GM23338 (cell line): ENCODE results near the gene RNF214. TPM values are rescaled to one million over a fixed set of nuclear protein-coding genes. Genes with fewer than 3 reads are reported as not detected.
A peak's percentile ranks its signal among the peaks of the same experiment; 100 is the strongest.

Experiments used
- ATAC-seq: fragments of 200-7000 bp; cut with Tn5 transposase; 3 replicates; pipeline ENCODE4 v1.9.1; 2020
- DNase-seq: peaks from one replicate; pipeline ENCODE4 v3.0.0-alpha.2; 2015; ENCODE audit warnings: low spot score
- H2AFZ ChIP-seq: fragments of 200-600 bp; sonication (generic); 2 replicates; pipeline ENCODE4 v1.8.0; 2016; ENCODE audit warnings: antibody characterized with exemption, mild to moderate bottlenecking, moderate library complexity
- H3F3A ChIP-seq: fragments of 200-600 bp; sonication (generic); replicated peaks from 2 replicates; pipeline ENCODE4 v1.8.0; 2017; ENCODE audit warnings: antibody characterized with exemption, mixed run types, low read depth
- H3K27ac ChIP-seq: fragments of 200-600 bp; sonication (generic); 2 replicates; pipeline ENCODE4 v1.6.1; 2016; ENCODE audit warnings: low read depth
- H3K27me3 ChIP-seq: fragments of 200-600 bp; sonication (generic); 2 replicates; pipeline ENCODE4 v1.8.0; 2016; ENCODE audit warnings: mild to moderate bottlenecking, mixed run types, moderate library complexity; ENCODE audit not compliant: insufficient read depth
- H3K36me3 ChIP-seq: fragments of 200-600 bp; sonication (generic); 2 replicates; pipeline ENCODE4 v1.8.0; 2016; ENCODE audit warnings: mild to moderate bottlenecking; ENCODE audit not compliant: insufficient read depth
- H3K4me1 ChIP-seq: fragments of 200-600 bp; sonication (generic); 2 replicates; pipeline ENCODE4 v1.8.0; 2016; ENCODE audit warnings: mild to moderate bottlenecking, moderate library complexity; ENCODE audit not compliant: insufficient read depth
- H3K4me2 ChIP-seq: fragments of 200-600 bp; sonication (generic); 2 replicates; pipeline ENCODE4 v1.7.1; 2017; ENCODE audit warnings: mixed run types
- H3K4me3 ChIP-seq: fragments of 200-600 bp; sonication (generic); 2 replicates; pipeline ENCODE4 v1.6.1; 2016; ENCODE audit warnings: mixed run types
- H3K79me2 ChIP-seq: fragments of 200-600 bp; sonication (generic); replicated peaks from 2 replicates; pipeline ENCODE4 v1.8.0; 2017; ENCODE audit warnings: mild to moderate bottlenecking; ENCODE audit not compliant: insufficient read depth
- H3K9me2 ChIP-seq: fragments of 200-600 bp; sonication (generic); 2 replicates; pipeline ENCODE4 v1.8.0; 2017; ENCODE audit not compliant: insufficient read depth
- H4K20me1 ChIP-seq: fragments of 200-600 bp; sonication (generic); replicated peaks from 2 replicates; pipeline ENCODE4 v1.8.0; 2017; ENCODE audit warnings: mild to moderate bottlenecking; ENCODE audit not compliant: insufficient read depth
- H3K27ac Mint-ChIP-seq: 2 replicates; pipeline ENCODE4 v1.8.0; 2020; ENCODE audit warnings: inconsistent platforms, mild to moderate bottlenecking, moderate library complexity, mixed read lengths
- H3K27me3 Mint-ChIP-seq: 3 replicates; pipeline ENCODE4 v1.8.0; 2022; ENCODE audit warnings: low read depth, mild to moderate bottlenecking, moderate library complexity, mixed read lengths, inconsistent platforms; ENCODE audit not compliant: insufficient read depth, poor library complexity
- H3K36me3 Mint-ChIP-seq: 3 replicates; pipeline ENCODE4 v1.8.0; 2021; ENCODE audit warnings: low read depth, mild to moderate bottlenecking, inconsistent platforms, moderate library complexity, mixed read lengths
- H3K4me1 Mint-ChIP-seq: 3 replicates; pipeline ENCODE4 v1.8.0; 2020; ENCODE audit warnings: mild to moderate bottlenecking, inconsistent platforms, mixed read lengths
- H3K4me3 Mint-ChIP-seq: 3 replicates; pipeline ENCODE4 v1.8.0; 2021; ENCODE audit warnings: moderate library complexity, mild to moderate bottlenecking, inconsistent platforms, mixed read lengths
- H3K9me3 Mint-ChIP-seq: 3 replicates; pipeline ENCODE4 v1.8.0; 2020; ENCODE audit warnings: moderate library complexity, mild to moderate bottlenecking, inconsistent platforms, mixed read lengths
- CREB1 ChIP-seq: fragments of 250-450 bp; sonication (Bioruptor Pico); IDR thresholded peaks from 2 replicates; pipeline ENCODE4 v1.5.0; 2020; ENCODE audit warnings: low read depth, mild to moderate bottlenecking, moderate library complexity
- CTCF ChIP-seq, 2 experiments: fragments of 200-600 bp in 1 of 2; sonication (generic) in 1 of 2; conservative IDR thresholded peaks; 2 replicates each; pipeline versions ENCODE4 v1.5.1 to v1.6.1; 2016 to 2017; ENCODE audit warnings: antibody characterized with exemption in 2 of 2, low read depth in 2 of 2, mild to moderate bottlenecking in 2 of 2, moderate library complexity in 1 of 2
- ETS1 ChIP-seq: IDR thresholded peaks from 2 replicates; pipeline ENCODE4 v1.6.1; 2016; ENCODE audit warnings: antibody characterized with exemption
- EZH2 ChIP-seq: fragments of 200-600 bp; sonication (generic); IDR thresholded peaks from one replicate; pipeline ENCODE4 v1.8.0; 2017; ENCODE audit warnings: antibody characterized with exemption, mild to moderate bottlenecking, low read depth; ENCODE audit not compliant: unreplicated experiment
- JUNB ChIP-seq: IDR thresholded peaks from one replicate; pipeline ENCODE4 v1.6.1; 2016; ENCODE audit warnings: antibody characterized with exemption; ENCODE audit not compliant: unreplicated experiment
- NANOG ChIP-seq: IDR thresholded peaks from 2 replicates; pipeline ENCODE4 v1.6.1; 2016; ENCODE audit warnings: antibody characterized with exemption, borderline replicate concordance
- POLR2AphosphoS5 ChIP-seq: IDR thresholded peaks from 2 replicates; pipeline ENCODE4 v1.6.1; 2016; ENCODE audit warnings: antibody characterized with exemption, low read depth
- REST ChIP-seq: IDR thresholded peaks from one replicate; pipeline ENCODE4 v1.6.1; 2018; ENCODE audit warnings: antibody characterized with exemption; ENCODE audit not compliant: unreplicated experiment
- STAT1 ChIP-seq: IDR thresholded peaks from one replicate; pipeline ENCODE4 v1.6.1; 2016; ENCODE audit warnings: antibody characterized with exemption; ENCODE audit not compliant: unreplicated experiment
- ZNF114 ChIP-seq: fragments of 250-450 bp; sonication (Bioruptor Pico); IDR thresholded peaks from 2 replicates; pipeline ENCODE4 v1.5.0; 2020; ENCODE audit warnings: mild to moderate bottlenecking, moderate library complexity
- ZNF331 ChIP-seq: fragments of 250-450 bp; sonication (Bioruptor Pico); IDR thresholded peaks from 2 replicates; pipeline ENCODE4 v1.5.0; 2020; ENCODE audit warnings: low read depth, mild to moderate bottlenecking, moderate library complexity
- polyA plus RNA-seq: library from polyadenylated mRNA; unstranded; fragments of >200 nt; fragmentation: Nextera tagmentation; extraction: Ambion mirVana; gene quantifications from 2 replicates; pipeline ENCODE4 v1.2.1, GENCODE V29; 2016
- total RNA-seq: library from RNA; depleted of rRNA; stranded (reverse); fragments of >200 nt; shearing (Covaris generic); gene quantifications from 2 replicates; pipeline ENCODE4 v1.2.3, GENCODE V29; 2014

RNF214 gene
- total and polyA plus RNA-seq, 2 experiments from 2014 or later: 19.4 to 28.4 TPM

GRCh38 chr11:117198613-117199012 is 33.9 kb upstream of the RNF214 start (continued):
- no peak for TF ChIP-seq CTCF (conservative IDR thresholded peaks at IDR 0.05; ENCODE audit: low read depth in 2 of 2)
- TF ChIP-seq CREB1 (CRISPR knock-in tag): no peak
- no peak for TF ChIP-seq ZNF331 (CRISPR knock-in tag)
- TF ChIP-seq POLR2AphosphoS5: no peak
- TF ChIP-seq REST: no peak
- no peak for TF ChIP-seq ETS1
- TF ChIP-seq ZNF114: no peak
- TF ChIP-seq STAT1: no peak
- no peak for TF ChIP-seq JUNB
- TF ChIP-seq NANOG: no peak
- no peak for TF ChIP-seq EZH2

- H3K4me3 ChIP-seq: peak within 1 kb of the TSS; percentile 68
- H3K27me3 ChIP-seq: no peaks in the 10 kb centered on the region
- no peaks in the 10 kb centered on the region for H4K20me1 ChIP-seq
- Mint-ChIP-seq H3K4me3 (peak within 1 kb of the TSS; percentile 78), H3K27me3 (peaks cover 28% of the 10 kb centered on the region), H3K27ac (peak within 1 kb of the TSS; percentile 91), H3K9me3 (no peaks in the 10 kb centered on the region; the same call in 2 of the 3 replicates), H3K36me3 (peaks cover 21% of the 10 kb centered on the region), H3K4me1 (peaks cover 41% of the 10 kb centered on the region)
- peaks cover 23% of the 10 kb centered on the region for H3K79me2 ChIP-seq
- DNase-seq (peak; percentile 95), ATAC-seq (peak; percentile 67)
- no peak within 1 kb of the TSS for H2AFZ ChIP-seq
- peaks cover 31% of the 10 kb centered on the region for H3K4me1 ChIP-seq
- H3K27ac ChIP-seq: peak within 1 kb of the TSS; percentile 98
- no peaks in the 10 kb centered on the region for H3K36me3 ChIP-seq
- peak within 1 kb of the TSS; percentile 85 for H3K4me2 ChIP-seq
- peaks cover 11% of the 10 kb centered on the region for H3F3A ChIP-seq
- H3K9me2 ChIP-seq: no peaks in the 10 kb centered on the region
- peak; percentile 61 for TF ChIP-seq CREB1 (CRISPR knock-in tag)
- no peak; the same call in 1 of the 2 replicates for TF ChIP-seq POLR2AphosphoS5
Measured at GRCh38 chr11:117199053-117199915, 33.2 kb upstream of the RNF214 start, which contains the start of gene TAGLN. TAGLN (plus strand) TSS chr11:117199370; CDS start chr11:117203014, 3,644 bp downstream.
